Mesenchymal stem cell (in vitro differentiated cells and primary cell): ENCODE results near the gene SRRM2.

Experiments used
- DNase-seq: peaks from one replicate; pipeline ENCODE4 v3.0.0-alpha.2; 2013
- H2AFZ ChIP-seq: one replicate; pipeline ENCODE4 v1.6.1; 2013; ENCODE audit warnings: low read depth, mild to moderate bottlenecking, control low read depth, inconsistent platforms, low read length, moderate library complexity
- H2AK5ac ChIP-seq: 2 replicates; pipeline ENCODE4 v1.6.1; 2013; ENCODE audit warnings: low read length, moderate library complexity, mild to moderate bottlenecking, inconsistent platforms; ENCODE audit not compliant: severe bottlenecking
- H2BK120ac ChIP-seq: one replicate; pipeline ENCODE4 v1.6.1; 2013; ENCODE audit warnings: low read depth, mild to moderate bottlenecking, inconsistent platforms, low read length, moderate library complexity
- H2BK12ac ChIP-seq, 2 experiments: one replicate each; pipeline ENCODE4 v1.6.1; 2013; ENCODE audit warnings: inconsistent platforms in 2 of 2, low read length in 2 of 2, mild to moderate bottlenecking in 2 of 2, moderate library complexity in 2 of 2, control low read depth in 1 of 2
- H2BK15ac ChIP-seq: one replicate; pipeline ENCODE4 v1.6.1; 2013; ENCODE audit warnings: mild to moderate bottlenecking, low read depth, inconsistent platforms; ENCODE audit not compliant: poor library complexity, severe bottlenecking
- H2BK5ac ChIP-seq: 2 replicates; pipeline ENCODE4 v1.6.1; 2013; ENCODE audit warnings: low read depth, mild to moderate bottlenecking, low read length, control low read depth, inconsistent platforms; ENCODE audit not compliant: poor library complexity, severe bottlenecking
- H3K14ac ChIP-seq, 2 experiments: one replicate each; pipeline ENCODE4 v1.6.1; 2013; ENCODE audit warnings: inconsistent platforms in 2 of 2, low read length in 2 of 2, control low read depth in 1 of 2, mild to moderate bottlenecking in 1 of 2, moderate library complexity in 1 of 2
- H3K18ac ChIP-seq, 2 experiments: one replicate each; pipeline ENCODE4 v1.6.1; 2013; ENCODE audit warnings: inconsistent platforms in 2 of 2, low read length in 2 of 2, control low read depth in 1 of 2, low read depth in 1 of 2, mild to moderate bottlenecking in 1 of 2
- H3K23ac ChIP-seq, 2 experiments: one replicate each; pipeline ENCODE4 v1.6.1; 2013; ENCODE audit warnings: inconsistent platforms in 2 of 2, low read length in 2 of 2, mild to moderate bottlenecking in 2 of 2, moderate library complexity in 2 of 2, control low read depth in 1 of 2
- H3K27ac ChIP-seq: 2 replicates; pipeline ENCODE4 v1.5.1; 2013; ENCODE audit warnings: mild to moderate bottlenecking, moderate library complexity, low read length, control low read depth, inconsistent platforms; ENCODE audit not compliant: poor library complexity, severe bottlenecking
- H3K27me3 ChIP-seq, 2 experiments: 2 replicates each; pipeline versions ENCODE4 v1.6.1 to v1.7.0; 2013; ENCODE audit warnings: low read length in 2 of 2, mild to moderate bottlenecking in 2 of 2, moderate library complexity in 2 of 2, control low read depth in 1 of 2, inconsistent platforms in 1 of 2; ENCODE audit not compliant: control insufficient read depth in 1 of 2, insufficient read depth in 1 of 2
- H3K36me3 ChIP-seq, 2 experiments: 2 replicates each; pipeline versions ENCODE4 v1.6.1 to v1.7.0; 2013; ENCODE audit warnings: low read length in 2 of 2, control low read depth in 1 of 2, inconsistent platforms in 1 of 2, low read depth in 1 of 2, mild to moderate bottlenecking in 1 of 2; ENCODE audit not compliant: insufficient read depth in 2 of 2, control insufficient read depth in 1 of 2
- H3K4ac ChIP-seq, 2 experiments: one replicate each; pipeline ENCODE4 v1.6.1; 2013; ENCODE audit warnings: inconsistent platforms in 2 of 2, low read length in 2 of 2, mild to moderate bottlenecking in 2 of 2, moderate library complexity in 2 of 2, control low read depth in 1 of 2, low read depth in 1 of 2
- H3K4me1 ChIP-seq: 2 replicates; pipeline ENCODE4 v1.6.1; 2013; ENCODE audit warnings: low read depth, low read length, control low read depth; ENCODE audit not compliant: control insufficient read depth, insufficient read depth
- H3K4me2 ChIP-seq: 2 replicates; pipeline ENCODE4 v1.6.1; 2013; ENCODE audit warnings: low read length, mild to moderate bottlenecking, inconsistent platforms; ENCODE audit not compliant: poor library complexity, severe bottlenecking
- H3K4me3 ChIP-seq, 2 experiments: 2 replicates each; pipeline versions ENCODE4 v1.5.1 to v1.7.0; 2013; ENCODE audit warnings: low read length in 2 of 2, mild to moderate bottlenecking in 2 of 2, control low read depth in 1 of 2, low read depth in 1 of 2; ENCODE audit not compliant: insufficient read depth in 1 of 2
- H3K79me1 ChIP-seq: replicated peaks from 2 replicates; pipeline ENCODE4 v1.6.1; 2013; ENCODE audit warnings: mild to moderate bottlenecking, control low read depth, low read length, inconsistent platforms; ENCODE audit not compliant: poor library complexity, severe bottlenecking
- H3K9ac ChIP-seq: 2 replicates; pipeline ENCODE4 v1.7.0; 2013; ENCODE audit warnings: mild to moderate bottlenecking, low read length, moderate library complexity
- H3K9me3 ChIP-seq: 2 replicates; pipeline ENCODE4 v1.7.0; 2013; ENCODE audit warnings: mild to moderate bottlenecking, low read length; ENCODE audit not compliant: control insufficient read depth
- H4K8ac ChIP-seq: one replicate; pipeline ENCODE4 v1.6.1; 2013; ENCODE audit warnings: inconsistent platforms, mild to moderate bottlenecking, low read length, moderate library complexity
- H4K91ac ChIP-seq: one replicate; pipeline ENCODE4 v1.6.1; 2013; ENCODE audit warnings: mild to moderate bottlenecking, low read length, inconsistent platforms
- WGBS: methylation state at CpG from one replicate; pipeline ENCODE4 v1.1.7; 2013; ENCODE audit warnings: mixed read lengths; 5-methylcytosine and 5-hydroxymethylcytosine counted together

The SRRM2 gene

GRCh38 chr16:2741168-2741567 is 11.3 kb upstream of the SRRM2 start:
- no peak overlapping the region for H3K4me2 ChIP-seq
- no peak overlapping the region for H3K14ac ChIP-seq
- H3K18ac ChIP-seq = no peak overlapping the region
- no peak overlapping the region for H3K4me3 ChIP-seq
- no peak overlapping the region for H2BK15ac ChIP-seq
- no peak overlapping the region for H3K9ac ChIP-seq
- no peak for DNase-seq
- H4K91ac ChIP-seq = no peak overlapping the region
- H2BK5ac ChIP-seq = no peak overlapping the region
- no peaks in the 10 kb centered on the region for H3K79me1 ChIP-seq
- no peak overlapping the region for H2AK5ac ChIP-seq
- H3K23ac ChIP-seq = no peak overlapping the region
- H3K9me3 ChIP-seq = no peaks in the 10 kb centered on the region
- no peak overlapping the region for H2BK12ac ChIP-seq
- H3K4me1 ChIP-seq = peaks cover 7% of the 10 kb centered on the region
- no peak overlapping the region for H3K4ac ChIP-seq
- H3K27ac ChIP-seq = no peak overlapping the region
- no peak overlapping the region for H2AFZ ChIP-seq
- H4K8ac ChIP-seq = no peak overlapping the region
- peaks cover 4 to 16% of the 10 kb centered on the region in 2 experiments for H3K27me3 ChIP-seq
- WGBS = 87% methylated on average over 4 of the region's 4 CpGs
- H2BK120ac ChIP-seq = no peak overlapping the region
- H3K36me3 ChIP-seq = no peaks in the 10 kb centered on the region

- Histone ChIP-seq H2BK15ac (no peak overlapping the region), H3K18ac (no peak overlapping the region), H3K9ac (no peak overlapping the region), H2AFZ (no peak overlapping the region), H2BK120ac (no peak overlapping the region), H3K4me1 (peaks cover 7% of the 10 kb centered on the region), H3K9me3 (no peaks in the 10 kb centered on the region), H2BK12ac (no peak overlapping the region), H2AK5ac (no peak overlapping the region), H2BK5ac (no peak overlapping the region), H4K91ac (no peak overlapping the region), H3K27ac (no peak overlapping the region), H3K36me3 (no peaks in the 10 kb centered on the region), H3K23ac (no peak overlapping the region), H3K79me1 (no peaks in the 10 kb centered on the region), H3K27me3 (peaks cover 4 to 16% of the 10 kb centered on the region in 2 experiments), H3K4me2 (no peak overlapping the region), H4K8ac (no peak overlapping the region), H3K14ac (no peak overlapping the region), H3K4ac (no peak overlapping the region), H3K4me3 (no peak overlapping the region)
- WGBS = 94% methylated on average over 12 of the region's 12 CpGs
- no peak for DNase-seq
Measured at GRCh38 chr16:2742323-2743006, 10.0 kb upstream of the SRRM2 start.

GRCh38 chr16:2743007-2743810 is 9.2 kb upstream of the SRRM2 start:
- no peak overlapping the region for H3K14ac ChIP-seq
- no peaks in the 10 kb centered on the region for H3K79me1 ChIP-seq
- H3K9ac ChIP-seq = no peak overlapping the region
- H3K23ac ChIP-seq = no peak overlapping the region
- no peak overlapping the region for H3K18ac ChIP-seq
- no peak overlapping the region for H3K4me2 ChIP-seq
- no peak for DNase-seq
- H2AFZ ChIP-seq = no peak overlapping the region
- H2AK5ac ChIP-seq = no peak overlapping the region
- H3K4ac ChIP-seq = no peak overlapping the region
- H2BK15ac ChIP-seq = no peak overlapping the region
- H3K4me3 ChIP-seq = no peak overlapping the region
- H2BK5ac ChIP-seq = no peak overlapping the region
- no peak overlapping the region for H4K91ac ChIP-seq
- no peak overlapping the region for H4K8ac ChIP-seq
- no peak overlapping the region for H3K27ac ChIP-seq
- H2BK12ac ChIP-seq = no peak overlapping the region
- WGBS = 87% methylated on average over 16 of the region's 19 CpGs
- no peaks in the 10 kb centered on the region for H3K36me3 ChIP-seq
- H3K27me3 ChIP-seq = peaks cover 4 to 16% of the 10 kb centered on the region in 2 experiments
- no peak overlapping the region for H2BK120ac ChIP-seq
- H3K9me3 ChIP-seq = no peaks in the 10 kb centered on the region
- H3K4me1 ChIP-seq = peaks cover 7% of the 10 kb centered on the region

GRCh38 chr16:2744711-2745110 is 7.7 kb upstream of the SRRM2 start:
- no peak overlapping the region for H2AFZ ChIP-seq
- H2BK15ac ChIP-seq = no peak overlapping the region
- peak overlapping the region; percentile 25 for H4K8ac ChIP-seq
- H2BK120ac ChIP-seq = no peak overlapping the region
- H2AK5ac ChIP-seq = no peak overlapping the region
- H2BK5ac ChIP-seq = no peak overlapping the region
- H4K91ac ChIP-seq = no peak overlapping the region
- H3K27me3 ChIP-seq = peaks cover 0 to 16% of the 10 kb centered on the region in 2 experiments
- no peak overlapping the region for H3K18ac ChIP-seq
- H3K9me3 ChIP-seq = no peaks in the 10 kb centered on the region
- no peak overlapping the region for H3K14ac ChIP-seq
- no peak overlapping the region for H3K27ac ChIP-seq
- DNase-seq = no peak
- H3K4me1 ChIP-seq = peaks cover 5% of the 10 kb centered on the region
- H2BK12ac ChIP-seq = no peak overlapping the region
- peaks cover 4% of the 10 kb centered on the region in 2 experiments for H3K36me3 ChIP-seq
- no peak overlapping the region for H3K4me3 ChIP-seq
- WGBS = 97% methylated on average over 6 of the region's 6 CpGs
- H3K79me1 ChIP-seq = no peaks in the 10 kb centered on the region
- H3K9ac ChIP-seq = no peak overlapping the region
- H3K23ac ChIP-seq = no peak overlapping the region
- H3K4me2 ChIP-seq = no peak overlapping the region
- H3K4ac ChIP-seq = no peak overlapping the region
